CD4-positive, alpha-beta T cell treated with Interleukin-15 for 4 hours (primary cell): ENCODE measurements around the gene C6orf89.

Source experiments
- DNase-seq: peaks from one replicate; pipeline ENCODE4 v3.0.0-alpha.2; 2020; ENCODE audit warnings: low spot score

Gene C6orf89, protein sequence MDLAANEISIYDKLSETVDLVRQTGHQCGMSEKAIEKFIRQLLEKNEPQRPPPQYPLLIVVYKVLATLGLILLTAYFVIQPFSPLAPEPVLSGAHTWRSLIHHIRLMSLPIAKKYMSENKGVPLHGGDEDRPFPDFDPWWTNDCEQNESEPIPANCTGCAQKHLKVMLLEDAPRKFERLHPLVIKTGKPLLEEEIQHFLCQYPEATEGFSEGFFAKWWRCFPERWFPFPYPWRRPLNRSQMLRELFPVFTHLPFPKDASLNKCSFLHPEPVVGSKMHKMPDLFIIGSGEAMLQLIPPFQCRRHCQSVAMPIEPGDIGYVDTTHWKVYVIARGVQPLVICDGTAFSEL

DNA sequence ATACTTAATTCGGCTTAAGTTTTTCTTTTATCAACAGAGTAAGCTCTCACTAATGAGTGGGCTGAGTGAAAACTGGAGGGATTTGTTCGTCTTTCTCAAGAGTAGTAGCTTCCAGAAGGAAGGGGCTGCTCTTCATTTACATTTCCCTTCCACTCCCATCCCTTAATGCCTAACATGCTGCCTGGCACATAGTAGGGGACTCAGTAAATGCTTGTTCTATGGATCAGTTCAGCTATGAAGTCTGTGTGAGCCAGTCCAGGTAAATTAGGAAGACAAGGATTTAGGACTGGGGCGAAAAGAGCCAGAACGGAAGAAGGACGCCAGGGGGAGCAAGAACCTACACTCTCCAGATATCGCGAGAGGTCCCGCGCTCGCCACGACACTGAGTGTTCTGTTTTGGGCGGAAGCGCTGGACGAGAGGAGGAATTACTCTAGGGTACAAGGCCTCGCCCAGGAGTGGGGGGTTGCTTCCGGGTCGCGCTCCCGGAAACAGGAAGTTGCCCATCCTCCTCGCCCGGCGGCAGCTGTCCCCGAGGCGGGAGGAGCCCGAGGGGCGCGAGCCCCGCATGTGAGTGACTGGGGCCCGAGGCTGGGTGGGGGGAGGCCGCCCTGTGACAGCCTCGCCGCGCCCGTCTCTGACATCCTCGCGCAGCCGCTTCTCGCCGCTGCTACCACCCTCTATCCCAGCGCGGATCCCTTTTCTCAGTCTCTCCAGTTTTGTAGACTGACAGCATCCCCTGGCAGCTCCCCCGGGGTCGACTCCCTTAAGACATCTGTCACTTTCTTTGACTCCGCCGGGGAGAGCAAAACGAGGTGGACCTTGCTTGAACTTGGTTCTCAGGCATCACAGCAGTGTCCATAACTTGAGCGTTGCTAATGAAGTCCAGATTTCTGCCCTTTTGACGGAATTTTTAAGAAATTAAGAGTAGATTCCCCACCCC lies at the start of gene C6orf89:
Gene C6orf89, plus strand, starts transcription at position 492 of the 941 bp plus-strand sequence. CDS start 13,493 bp downstream, outside the sequence.
- DNase-seq: peak; percentile 97

DNA sequence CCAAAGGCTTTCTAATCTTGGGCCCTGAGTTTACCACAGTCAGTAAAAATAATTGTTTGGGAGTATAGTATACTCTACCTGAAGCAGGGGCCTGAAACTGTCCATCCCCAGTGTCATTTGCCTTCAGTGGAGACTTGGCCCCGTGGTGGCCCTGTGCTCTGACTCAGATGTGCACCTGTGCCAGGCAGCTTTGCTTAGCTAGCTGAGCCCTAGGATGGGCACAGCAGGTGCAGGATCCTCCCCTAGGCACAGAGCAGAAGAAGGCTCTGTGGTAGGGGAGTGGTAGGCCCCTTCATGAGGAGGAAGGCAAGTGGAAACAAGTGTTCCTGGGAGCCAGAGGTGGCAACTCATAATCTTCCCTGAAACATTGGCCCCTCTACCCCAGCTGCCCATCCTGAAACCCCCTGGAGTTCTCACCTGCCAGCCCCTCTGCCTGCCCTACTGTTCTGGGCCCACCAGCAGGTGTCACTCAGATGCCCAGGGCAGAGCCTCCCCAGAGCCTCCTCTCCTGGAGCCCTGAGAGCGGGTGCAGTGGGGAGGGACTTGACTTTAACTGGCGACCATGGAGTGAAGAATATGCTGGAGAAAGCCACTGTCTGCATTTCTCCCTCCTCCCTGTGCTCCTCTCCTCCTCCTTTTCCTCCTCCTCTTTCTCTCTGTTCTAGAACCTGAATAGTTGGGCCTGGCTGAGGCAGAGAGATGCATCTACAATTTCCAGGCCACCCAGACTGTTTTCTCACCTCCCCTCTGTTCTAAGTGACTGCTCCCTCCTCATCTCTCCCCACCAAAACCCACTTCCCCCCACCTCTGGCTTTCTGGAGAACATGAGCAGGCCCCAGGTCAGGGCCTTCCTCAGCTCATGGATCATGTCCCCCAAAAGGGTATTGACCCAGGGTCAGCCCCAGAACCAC lies 49.4 kb upstream of the C6orf89 start:
- no peak for DNase-seq

- DNase-seq: no peak
These were observed 48.8 kb upstream of the C6orf89 start for GRCh38 chr6:36837022-36837339.

GRCh38 chr6:36837686-36838085 lies 48.1 kb upstream of the C6orf89 start:
- no peak for DNase-seq

- no peak for DNase-seq
These were observed 46.6 kb upstream of the C6orf89 start, which contains the start of gene CPNE5 for GRCh38 chr6:36838896-36839748. TSS of gene CPNE5 (minus strand) at chr6:36839444. CDS start at chr6:36839377, 67 bp downstream.

DNA sequence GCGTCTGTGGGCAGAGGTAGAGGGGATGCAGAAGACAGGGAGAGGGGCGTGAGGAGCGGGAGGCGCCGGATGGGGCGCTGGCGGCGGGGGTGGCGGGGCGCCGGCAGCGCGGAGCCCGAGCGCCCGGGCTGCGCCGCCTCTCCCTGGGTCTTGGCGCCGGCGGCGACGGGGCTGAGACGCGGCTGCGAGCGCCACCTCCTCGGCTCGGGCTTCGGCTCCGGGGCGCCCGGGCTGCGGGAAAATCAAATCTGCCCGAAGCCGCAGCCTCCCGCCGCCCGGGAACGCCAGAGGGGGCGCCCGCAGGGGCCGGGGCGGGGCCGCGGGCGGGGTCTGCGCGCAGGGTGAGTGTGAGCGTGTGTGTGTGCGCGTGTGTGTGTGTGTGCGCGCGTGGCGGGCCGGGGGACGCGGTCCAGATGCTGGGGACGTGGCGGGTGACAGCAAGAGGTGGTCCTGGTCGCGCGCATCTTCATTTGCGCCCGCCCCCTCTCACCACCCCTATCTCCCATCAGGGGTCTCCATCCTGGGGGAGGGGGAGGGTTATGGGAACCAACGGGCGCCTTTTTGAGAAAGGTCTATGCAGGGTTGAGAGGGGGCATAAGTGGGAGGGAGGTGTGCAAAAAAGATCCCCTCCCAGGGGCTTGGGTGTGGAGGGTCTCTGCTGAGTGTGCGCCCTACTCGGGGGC lies 45.9 kb upstream of the C6orf89 start:
- DNase-seq: peak; percentile 44

GRCh38 chr6:36840432-36841403 lies 45.0 kb upstream of the C6orf89 start:
- no peak for DNase-seq

GRCh38 chr6:36841756-36842155 lies 44.0 kb upstream of the C6orf89 start:
- DNase-seq: no peak

- DNase-seq: no peak
These were observed 42.6 kb upstream of the C6orf89 start for GRCh38 chr6:36843170-36843569.

- no peak for DNase-seq
These were observed 41.3 kb upstream of the C6orf89 start for GRCh38 chr6:36844232-36845170.

DNA sequence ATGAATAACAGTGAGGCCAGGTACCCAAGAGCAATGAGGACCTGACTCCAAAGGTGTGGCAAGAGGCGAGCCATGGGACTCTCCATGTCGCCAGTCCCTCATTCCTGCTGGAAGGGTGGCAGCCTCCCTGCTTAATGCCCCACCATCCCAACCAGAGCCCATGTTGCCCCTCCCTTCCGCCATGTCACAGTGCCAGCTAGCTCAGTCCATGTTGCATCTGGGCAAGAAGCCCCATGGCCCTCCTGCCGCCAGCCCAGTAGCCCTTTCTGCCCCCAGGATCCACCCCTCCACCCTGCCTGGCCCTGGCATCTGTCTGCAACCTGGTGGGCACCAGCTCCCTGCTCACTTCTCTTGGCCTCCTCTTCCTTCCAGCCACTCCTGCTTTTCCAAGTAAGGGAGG lies 40.5 kb upstream of the C6orf89 start:
- no peak for DNase-seq

DNA sequence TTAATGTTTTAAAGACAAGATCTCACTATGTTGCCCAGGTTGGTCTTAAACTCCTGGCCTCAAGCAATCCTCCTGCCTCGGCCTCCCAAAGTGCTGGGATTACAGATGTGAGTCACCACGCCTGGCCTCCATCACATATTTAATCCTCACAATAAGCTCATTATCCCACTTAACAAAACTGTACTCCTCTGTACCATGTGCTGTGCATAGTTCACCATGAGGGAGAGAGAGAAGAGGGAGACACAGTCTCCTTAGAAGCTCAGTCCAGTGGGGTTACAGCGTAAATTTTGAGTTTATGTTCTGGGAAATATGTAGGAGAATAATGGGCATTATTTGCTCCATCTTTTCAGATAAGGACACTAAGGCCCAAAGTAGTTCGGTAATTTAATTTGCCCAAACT lies 38.6 kb upstream of the C6orf89 start:
- DNase-seq: no peak

DNA sequence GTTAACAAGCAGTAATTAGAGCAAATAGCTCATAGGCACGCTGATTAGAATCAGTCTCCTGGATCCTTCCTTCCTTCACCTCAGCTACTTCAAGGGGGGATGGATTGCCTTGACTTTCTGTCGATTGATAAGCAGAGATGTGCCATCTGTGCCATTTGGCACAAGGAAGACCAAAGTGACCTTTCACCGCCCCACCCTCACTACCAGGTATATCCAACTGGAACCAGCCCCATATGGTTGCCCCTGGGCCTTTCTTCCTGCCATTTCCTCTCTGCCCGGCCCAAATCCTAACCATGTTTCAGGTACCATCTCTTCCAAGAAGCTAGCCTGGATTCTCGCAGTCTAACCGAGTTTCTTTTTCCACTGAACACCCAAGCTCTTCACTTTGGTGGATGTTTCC lies 37.8 kb upstream of the C6orf89 start:
- DNase-seq: no peak

GRCh38 chr6:36848658-36849441 lies 36.9 kb upstream of the C6orf89 start:
- DNase-seq: no peak

DNA sequence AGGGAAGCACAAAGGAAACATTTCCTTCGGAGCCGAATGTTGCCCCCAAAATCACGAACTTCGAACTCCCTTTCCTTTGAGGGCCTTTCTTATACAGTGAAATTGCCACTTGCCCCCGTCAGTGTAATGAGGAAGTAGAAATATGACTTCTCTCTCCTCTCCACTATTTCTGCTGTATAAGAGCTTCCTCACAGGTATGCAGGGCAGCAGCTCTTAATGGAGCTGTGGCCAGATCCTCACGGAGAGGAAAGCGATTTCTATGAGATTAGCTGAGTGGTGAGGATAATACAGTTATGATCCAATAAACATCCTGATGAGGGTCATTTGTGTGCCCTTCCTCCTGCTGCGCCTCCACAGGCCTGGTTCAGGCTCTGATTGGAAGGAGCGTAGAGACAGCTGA lies 35.7 kb upstream of the C6orf89 start:
- DNase-seq: no peak

DNA sequence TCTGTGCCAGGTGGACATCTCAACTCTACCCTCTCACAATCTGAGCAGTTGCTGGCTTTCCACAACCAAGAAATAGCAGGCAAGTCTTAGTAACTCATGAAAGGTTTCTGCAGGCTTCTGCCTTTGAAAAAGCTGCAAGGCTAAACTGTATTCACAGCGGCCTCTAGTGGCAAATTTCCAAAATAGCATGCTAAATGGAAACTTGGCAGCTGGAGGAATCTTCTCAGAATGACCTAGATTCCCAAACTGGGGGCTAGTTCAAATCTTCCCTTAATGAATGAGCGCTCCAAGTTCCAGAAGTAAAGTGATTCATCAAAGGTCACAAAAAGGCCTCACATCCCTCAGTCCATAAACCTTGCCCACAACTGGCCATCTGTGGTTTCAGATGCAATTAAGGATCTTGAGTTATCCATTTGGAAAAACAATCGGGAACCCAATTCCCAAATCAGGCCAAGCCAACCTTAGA lies 34.6 kb upstream of the C6orf89 start:
- peak; percentile 56 for DNase-seq

- DNase-seq: no peak
These were observed 34.1 kb upstream of the C6orf89 start for GRCh38 chr6:36851626-36852025.
